ENCODE measurements around the gene LRRN4CL.

The LRRN4CL gene

DNA sequence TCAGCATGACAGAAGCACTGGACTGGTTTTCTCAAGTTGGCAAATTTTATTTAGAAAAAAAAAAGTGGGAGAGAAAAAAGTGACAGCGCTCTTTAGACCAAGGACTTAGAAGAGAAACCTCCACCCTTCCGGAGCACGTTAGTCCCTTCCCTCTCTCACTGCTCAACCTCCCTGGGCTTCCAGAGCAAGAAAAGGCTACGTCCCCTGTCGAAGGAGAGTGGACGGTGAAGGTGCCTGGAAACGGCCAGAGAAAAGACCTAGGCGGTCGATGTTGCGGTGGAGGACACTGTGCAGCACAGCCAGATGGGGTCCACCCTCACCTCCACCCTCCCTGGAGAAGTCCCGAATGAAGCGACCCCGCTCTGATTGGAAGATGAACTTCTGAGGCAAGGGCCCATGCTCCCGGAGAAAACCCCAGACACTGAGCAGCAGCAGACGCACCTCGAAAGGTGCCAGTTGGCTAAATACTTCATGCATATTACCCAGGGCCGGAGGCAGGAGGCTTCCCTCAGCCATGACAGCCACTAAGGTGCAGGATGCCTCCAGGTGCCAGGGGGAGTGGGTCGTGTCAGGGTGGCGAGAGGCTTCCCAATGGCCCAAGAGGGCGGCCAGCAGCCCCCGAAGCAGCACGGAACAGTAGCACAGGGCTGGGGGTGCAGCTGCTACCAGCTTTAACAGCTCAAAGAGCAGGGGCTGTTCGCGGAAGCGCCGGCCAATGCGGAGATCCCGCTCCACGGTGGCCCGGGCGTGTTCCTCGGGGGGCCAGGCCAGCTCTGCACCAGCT is 42.3 kb downstream of the LRRN4CL start:
- DNase-seq (ENCODE audit: low spot score) = no peak

- DNase-seq (ENCODE audit: low spot score) = peak; percentile 99
Observed at GRCh38 chr11:62645946-62646824, 43.1 kb downstream of the LRRN4CL start, which contains the start of gene GANAB. GANAB (minus strand) TSS chr11:62646613; CDS start chr11:62646599, 14 bp downstream.

DNA sequence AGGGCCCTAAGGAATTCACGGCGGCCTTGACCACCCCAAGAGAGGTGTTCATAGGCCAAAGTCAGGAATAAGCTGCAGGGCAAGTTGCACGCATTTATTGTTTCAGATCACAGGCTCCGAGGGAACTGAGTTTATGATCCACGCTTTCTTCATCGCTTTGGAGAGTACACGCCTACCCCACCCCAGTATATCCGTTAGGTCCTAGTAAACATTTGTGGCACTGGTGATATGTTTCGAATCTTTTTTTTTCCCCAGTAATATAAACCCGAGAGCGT is 43.7 kb downstream of the LRRN4CL start:
- DNase-seq (ENCODE audit: low spot score) = no peak

DNA sequence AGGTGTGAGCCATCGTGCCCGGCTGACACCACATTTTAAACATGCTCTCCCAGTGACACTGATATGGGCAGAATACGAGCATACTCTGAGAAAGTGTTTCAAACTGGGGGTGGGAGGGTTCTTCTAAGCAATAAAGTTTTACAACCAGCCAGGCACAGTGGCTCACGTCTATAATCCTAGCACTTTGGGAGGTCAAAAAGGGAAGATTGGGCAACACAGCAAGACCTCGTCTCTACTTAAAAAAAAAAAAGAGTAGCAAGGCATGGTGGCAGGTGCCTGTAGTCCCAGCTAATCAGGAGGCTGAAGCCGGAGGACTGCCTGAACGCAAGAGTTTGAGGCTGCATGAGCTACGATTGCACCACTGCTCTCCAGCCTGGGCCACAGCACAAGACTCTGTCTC is 45.1 kb downstream of the LRRN4CL start:
- DNase-seq (ENCODE audit: low spot score) = no peak

Measured in left forelimb (tissue), 1 donor.